NCI-H2171 (cell line): Measurements from ENCODE around the gene BRCC3.

Source experiments
- DNase-seq: peaks from one replicate; lab custom pipeline; 2025; lab: John Stamatoyannopoulos, UW

The BRCC3 gene

GRCh38 chrX:155056877-155057792, 14.2 kb upstream of the BRCC3 start:
- no peak for DNase-seq

- no peak for DNase-seq
These were observed 9.5 kb upstream of the BRCC3 start for GRCh38 chrX:155061760-155062159.

GRCh38 chrX:155065035-155065734, 6.1 kb upstream of the BRCC3 start:
- DNase-seq: no peak

GRCh38 chrX:155068165-155068564, 3.1 kb upstream of the BRCC3 start:
- no peak for DNase-seq

- no peak for DNase-seq
These were observed 1.9 kb upstream of the BRCC3 start for GRCh38 chrX:155069414-155069813.

GRCh38 chrX:155070038-155070437, 1.3 kb upstream of the BRCC3 start:
- DNase-seq: no peak

GRCh38 chrX:155070663-155070974, 689 bp upstream of the BRCC3 start:
- no peak for DNase-seq

GRCh38 chrX:155071694-155072280, 479 bp downstream of the BRCC3 start:
- no peak for DNase-seq

- DNase-seq: no peak
These were observed 15.0 kb downstream of the BRCC3 start for GRCh38 chrX:155086202-155086840.

GRCh38 chrX:155086961-155087735, 15.8 kb downstream of the BRCC3 start:
- no peak for DNase-seq

- peak; percentile 6 for DNase-seq
These were observed 23.3 kb downstream of the BRCC3 start for GRCh38 chrX:155094468-155095061.

- DNase-seq: no peak
These were observed 34.6 kb downstream of the BRCC3 start for GRCh38 chrX:155105919-155106318.

- DNase-seq: no peak
These were observed 37.1 kb downstream of the BRCC3 start for GRCh38 chrX:155108427-155108826.

GRCh38 chrX:155112171-155112570, 40.9 kb downstream of the BRCC3 start:
- DNase-seq: no peak

GRCh38 chrX:155113097-155113496, 41.8 kb downstream of the BRCC3 start:
- DNase-seq: no peak

- no peak for DNase-seq
These were observed 44.0 kb downstream of the BRCC3 start for GRCh38 chrX:155115174-155115819.

- no peak for DNase-seq
These were observed 56.2 kb downstream of the BRCC3 start for GRCh38 chrX:155127465-155127864.

GRCh38 chrX:155127940-155128339, 56.6 kb downstream of the BRCC3 start:
- DNase-seq: no peak

- DNase-seq: no peak
These were observed 60.8 kb downstream of the BRCC3 start for GRCh38 chrX:155132110-155132509.

- no peak for DNase-seq
These were observed 62.9 kb downstream of the BRCC3 start for GRCh38 chrX:155134255-155134654.
